ENCODE results near the gene PLIN4.

The PLIN4 gene

DNA sequence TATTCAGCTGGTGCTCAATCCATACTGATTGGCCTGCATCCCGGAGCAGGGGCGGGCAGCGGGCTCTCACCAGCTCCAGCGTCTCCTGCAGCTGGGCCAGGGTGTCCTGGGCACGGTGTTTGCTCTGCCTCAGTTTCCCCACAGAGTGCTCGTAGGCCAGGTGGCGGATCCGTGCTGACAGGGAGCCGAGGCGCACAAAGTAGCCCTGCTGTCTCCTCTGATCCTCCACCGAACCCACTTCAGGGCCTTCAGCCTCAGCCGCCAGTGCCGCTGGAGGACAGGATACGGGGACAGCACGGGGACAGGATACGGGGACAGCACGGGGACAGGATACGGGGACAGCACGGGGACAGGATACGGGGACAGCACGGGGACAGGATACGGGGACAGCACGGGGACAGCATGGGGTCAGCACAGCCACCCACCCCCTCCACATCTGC is 7.3 kb upstream of the PLIN4 start:
- DNase-seq (ENCODE audit: low spot score) = no peak

DNA sequence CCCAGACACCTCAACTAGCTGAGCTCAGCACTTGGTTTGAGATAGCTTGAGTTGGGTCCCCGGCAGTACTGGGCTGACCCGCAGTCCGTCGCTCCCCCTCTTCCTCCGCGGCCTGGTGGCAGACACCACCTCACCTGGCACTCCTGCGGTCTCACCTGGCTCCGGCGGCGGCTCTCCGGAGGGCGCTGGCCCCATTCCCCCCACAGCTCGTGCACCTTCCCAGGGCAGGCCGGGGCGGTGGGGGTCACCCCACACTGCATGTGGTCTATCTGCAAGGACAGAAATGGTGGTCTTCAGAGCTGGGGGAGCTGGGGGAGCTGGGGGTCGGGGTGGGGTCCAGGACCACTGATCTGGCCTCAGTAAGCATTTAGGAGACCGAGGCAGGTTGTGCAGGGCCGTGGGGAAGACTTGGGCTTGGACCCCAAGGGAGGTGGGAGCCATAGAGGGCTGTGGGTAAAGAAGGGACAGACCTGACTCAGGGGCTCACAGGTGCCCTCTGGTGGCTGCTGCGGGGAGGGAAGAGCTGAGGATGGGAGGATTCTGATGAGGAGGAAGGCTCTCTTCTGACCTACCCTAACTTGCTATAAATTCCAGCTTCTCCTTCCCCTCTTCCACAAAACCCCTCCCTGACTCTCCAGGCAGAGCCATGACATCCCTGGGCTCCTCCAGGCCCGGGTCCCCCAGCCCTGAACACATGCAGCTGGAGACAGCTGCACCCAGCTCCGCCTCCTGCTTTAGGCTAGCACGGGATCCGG is 6.7 kb upstream of the PLIN4 start:
- peak; percentile 78 for DNase-seq (ENCODE audit: low spot score)

DNA sequence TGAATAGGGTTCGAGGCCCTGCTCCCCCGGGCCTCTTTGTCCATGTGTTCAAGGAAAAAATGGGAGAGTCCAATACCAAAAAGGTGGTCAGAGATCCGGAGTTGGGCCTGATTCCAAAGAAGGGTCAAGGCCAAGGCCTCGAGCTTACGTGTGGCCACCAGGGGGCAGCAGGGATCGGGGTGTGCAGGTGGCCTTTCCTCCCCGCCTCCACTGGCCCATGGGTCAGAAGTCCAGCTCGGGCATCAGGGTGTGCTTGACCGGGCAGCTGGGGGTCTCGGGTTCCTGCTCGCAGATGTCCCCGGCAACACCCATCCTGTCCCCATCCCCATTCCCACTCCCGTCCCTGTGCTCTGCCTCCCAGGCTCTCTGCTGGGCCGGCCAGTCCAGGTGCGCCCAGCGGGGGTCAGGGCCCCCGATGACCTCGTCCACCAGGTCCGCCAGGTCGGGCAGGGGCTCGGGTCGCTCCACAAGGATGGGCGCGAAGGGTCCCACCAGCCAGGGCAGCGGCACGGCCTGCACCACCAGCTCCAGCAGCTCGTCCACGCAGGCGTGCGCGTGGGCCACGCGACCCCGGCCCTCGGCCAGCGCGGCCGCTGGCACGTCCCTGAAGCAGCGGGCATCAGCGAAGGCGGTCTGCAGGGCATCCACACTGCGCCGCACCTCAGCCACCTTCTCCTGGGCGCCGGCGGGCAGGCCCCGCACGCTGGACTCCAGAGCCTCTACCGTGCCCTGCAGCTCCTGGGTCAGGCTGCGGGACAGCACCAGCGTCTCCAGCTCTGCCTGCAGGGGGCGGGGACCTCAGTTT is 5.2 kb upstream of the PLIN4 start:
- peak; percentile 75 for DNase-seq (ENCODE audit: low spot score)

DNA sequence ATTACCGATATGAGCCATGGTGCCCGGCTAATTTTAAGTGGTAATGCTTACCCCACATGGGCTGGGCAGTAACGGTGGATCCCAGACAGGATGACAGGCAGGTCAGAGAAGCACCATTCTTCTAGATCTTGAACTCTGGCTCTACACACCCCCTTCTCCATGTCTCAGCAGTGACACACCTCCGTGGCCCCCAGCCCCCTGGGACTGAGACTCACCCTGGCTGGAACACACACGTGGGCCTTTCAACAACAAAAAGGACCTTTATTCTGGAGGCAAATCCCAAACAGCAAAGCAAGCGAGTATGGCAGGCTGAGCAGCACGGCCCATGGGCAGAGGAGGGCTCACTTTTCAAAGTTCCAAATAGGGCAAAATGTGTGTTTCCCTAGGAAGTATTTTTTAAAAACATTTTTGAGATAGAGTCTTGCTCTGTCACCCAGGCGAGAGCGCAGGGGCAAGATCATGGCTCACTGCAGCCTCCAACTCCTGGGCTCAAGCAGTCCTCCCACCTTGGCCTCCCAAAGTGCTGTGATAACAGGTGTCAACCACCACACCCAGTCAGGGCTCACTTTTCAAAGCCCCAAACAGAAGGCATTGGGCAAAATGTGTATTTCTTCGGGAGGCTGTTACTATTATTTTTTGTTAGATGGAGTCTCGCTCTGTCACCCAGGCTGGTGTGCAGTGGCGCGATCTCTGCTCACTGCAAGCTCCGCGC is 4.2 kb upstream of the PLIN4 start:
- DNase-seq (ENCODE audit: low spot score) = no peak

DNA sequence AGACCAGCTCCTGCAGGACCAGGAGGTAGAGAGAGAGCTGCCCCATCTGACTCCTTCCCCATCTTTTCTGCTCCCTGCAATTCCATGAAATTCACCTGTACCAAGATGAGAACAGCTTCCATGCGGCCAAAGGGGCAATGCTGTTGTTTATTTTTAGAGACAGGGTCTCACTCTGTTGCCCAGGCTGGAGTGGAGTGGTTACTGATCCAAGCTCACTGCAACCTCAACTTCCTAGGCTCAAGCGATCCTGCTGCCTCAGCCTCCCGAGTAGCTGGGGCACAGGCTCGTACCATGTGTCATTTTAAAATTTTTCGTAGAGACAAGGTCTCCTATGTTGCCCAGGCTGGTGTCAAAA is 3.6 kb upstream of the PLIN4 start:
- DNase-seq (ENCODE audit: low spot score) = no peak

DNA sequence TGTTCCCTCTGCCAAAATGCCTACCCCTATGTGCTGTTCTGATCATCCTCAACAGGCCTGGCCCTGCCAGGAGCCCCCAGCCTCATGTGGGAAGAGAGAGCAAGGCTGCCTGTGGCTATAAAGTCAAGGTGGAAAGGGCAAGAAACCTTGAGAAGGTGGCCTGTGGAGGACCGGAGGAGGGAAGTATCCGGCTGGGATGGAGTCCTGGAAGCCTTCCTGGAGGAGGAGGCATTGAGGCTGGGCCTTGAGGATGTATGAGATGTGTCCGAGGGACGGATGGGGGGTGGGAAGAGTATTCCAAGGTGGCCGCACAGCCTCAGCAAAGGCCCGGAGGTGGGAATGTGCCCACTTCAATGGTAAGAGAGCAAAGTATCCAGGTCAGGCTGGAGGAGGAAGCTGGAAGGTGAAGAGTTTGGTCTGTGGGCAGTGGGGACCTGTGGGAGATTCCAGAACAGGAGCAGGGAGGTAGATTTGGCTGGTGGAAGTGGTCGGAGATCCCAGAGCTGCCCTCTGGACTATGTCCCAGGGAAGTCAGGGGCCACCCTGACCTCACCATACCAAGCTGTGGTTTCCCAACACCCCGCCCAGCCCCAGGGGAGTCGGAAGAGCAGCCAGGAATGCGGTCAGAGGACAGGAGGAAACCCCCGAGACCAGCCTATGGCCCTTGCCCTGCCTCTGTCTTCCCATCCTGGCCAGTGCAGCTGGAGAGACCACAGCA is 3.0 kb upstream of the PLIN4 start:
- no peak for DNase-seq (ENCODE audit: low spot score)

DNA sequence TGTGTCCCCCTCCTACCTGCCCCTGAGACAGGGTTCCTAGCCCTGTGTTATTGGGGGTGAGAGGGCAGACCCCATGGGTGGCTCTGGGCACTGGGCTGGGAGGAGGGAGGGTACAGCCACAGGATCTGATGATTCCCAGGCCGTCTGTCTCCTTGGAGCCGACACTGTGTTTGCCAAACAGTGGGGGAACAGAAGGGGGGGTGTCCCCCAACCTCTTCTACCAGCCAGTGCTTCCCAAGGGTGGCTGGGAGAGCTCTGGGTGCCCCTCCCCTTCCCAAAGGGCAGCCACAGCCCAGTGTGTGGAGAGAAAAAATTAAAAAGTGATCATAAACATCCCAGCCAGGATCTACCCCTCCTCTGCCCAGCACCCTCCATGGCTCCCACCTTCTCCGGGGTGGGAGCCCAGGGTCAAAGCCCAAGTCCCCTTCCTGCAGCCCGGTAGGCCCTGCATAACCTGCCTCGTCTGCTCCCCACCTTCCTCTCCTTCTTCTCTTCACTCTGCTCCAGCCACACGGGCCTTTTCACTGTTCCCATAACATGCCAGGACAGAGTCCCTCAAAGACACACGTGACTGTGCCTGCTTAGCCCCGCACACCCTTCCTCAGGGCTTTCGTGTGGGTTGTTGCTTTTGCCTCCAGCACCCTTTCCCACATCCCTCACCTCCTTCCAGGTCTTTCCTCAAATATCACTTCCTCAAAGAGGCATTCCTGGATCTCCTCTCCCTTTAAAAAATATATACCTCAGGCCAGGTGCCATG is 1.4 kb upstream of the PLIN4 start:
- DNase-seq (ENCODE audit: low spot score) = no peak

DNA sequence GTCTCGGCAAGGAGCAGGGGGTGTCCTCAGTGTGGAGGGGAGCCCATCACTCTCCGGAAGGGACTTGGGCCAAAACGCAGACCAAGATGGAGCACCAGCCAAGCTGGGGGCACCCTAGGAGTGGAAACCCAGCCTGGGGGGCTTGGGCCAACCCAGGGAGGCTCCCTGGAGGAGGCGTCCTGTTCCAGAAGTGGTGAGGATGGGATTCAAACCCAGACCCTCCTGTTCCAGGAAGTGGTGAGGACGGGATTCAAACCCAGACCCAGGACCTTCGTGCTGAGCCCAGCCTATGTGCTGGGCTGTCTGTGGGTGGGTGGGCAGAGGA is 848 bp upstream of the PLIN4 start:
- DNase-seq (ENCODE audit: low spot score) = no peak

DNA sequence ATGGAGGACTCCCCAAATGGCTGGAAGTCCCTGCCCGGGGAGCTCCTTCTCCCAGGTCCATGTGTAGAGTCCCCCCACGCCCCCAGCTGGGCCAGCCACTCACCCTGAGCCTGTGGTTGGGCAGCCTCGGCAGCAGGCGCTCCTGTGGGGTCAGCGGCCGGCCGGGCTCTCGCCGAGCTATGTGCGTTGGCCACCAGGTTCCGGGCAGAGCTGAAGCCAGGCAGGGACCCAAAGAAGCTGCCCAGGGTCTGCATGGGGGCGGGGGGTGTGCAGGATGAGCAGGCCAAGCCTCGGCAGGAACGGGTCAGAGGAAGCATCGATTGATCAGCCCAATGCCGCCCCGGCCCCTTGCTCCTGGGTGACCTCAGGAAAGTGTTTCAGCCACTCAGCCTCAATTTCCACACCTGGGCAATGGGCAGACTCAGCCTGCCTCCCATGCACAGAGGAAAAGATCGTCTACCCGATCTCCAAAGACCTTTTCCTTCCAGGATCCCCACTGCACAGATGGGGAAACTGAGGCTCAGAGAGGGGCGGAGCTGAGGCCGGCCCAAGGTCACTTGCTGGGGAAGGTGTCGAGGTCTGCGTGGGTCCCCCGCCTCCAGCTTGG is 732 bp downstream of the PLIN4 start:
- DNase-seq (ENCODE audit: low spot score) = no peak

DNA sequence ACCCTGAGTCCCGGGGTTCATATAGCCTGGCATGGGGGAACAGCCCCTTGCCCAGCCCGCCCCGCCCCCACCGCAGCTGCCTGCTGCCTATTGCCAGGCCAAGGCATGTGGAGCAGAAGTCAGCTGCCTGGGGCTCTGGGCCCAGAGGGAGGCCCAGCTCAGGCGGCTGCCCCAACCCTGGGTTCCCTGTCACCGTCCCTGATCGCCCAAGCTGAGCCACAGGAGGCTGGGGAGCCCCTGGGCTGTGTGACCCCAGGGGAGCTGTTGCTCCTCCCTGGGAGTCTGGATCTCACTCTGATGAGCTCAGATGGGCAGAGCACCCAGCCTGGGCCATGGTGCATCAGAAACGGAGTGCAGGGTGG is 1.4 kb downstream of the PLIN4 start:
- no peak for DNase-seq (ENCODE audit: low spot score)

DNA sequence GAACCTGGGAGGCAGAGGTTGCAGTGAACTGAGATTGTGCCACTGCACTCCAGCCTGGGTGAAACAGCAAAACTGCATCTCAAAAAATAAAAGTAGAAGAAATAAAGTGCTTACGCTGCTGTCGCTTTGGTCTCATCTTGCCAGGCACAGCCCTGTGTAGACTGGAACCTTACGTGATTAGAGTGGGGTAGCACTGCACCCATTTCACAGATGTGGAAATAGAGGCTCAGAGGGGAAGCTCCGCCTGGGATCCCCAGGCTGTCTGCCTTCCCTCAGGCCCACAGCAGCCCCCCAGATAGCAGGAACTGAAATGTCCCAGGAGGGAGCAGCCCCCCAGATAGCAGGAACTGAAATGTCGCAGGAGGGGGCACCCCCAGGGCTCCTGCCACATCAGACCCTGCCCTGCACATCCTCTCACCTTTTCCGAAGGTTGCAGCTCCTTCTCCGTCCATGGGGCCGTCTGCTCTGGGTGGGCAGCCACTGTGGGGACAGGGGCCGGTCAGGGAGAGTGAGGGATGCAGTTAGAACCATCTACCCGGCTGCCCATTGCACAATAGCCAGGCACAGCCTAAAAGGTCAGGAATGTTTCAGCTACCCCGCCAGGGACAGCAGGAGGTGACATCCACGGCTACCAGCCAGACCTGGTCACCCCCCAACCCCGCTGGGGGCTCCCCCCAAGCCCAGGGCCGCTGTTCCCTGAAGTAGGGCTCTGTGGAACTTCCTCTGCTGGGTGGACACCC is 1.9 kb downstream of the PLIN4 start:
- DNase-seq (ENCODE audit: low spot score) = no peak

DNA sequence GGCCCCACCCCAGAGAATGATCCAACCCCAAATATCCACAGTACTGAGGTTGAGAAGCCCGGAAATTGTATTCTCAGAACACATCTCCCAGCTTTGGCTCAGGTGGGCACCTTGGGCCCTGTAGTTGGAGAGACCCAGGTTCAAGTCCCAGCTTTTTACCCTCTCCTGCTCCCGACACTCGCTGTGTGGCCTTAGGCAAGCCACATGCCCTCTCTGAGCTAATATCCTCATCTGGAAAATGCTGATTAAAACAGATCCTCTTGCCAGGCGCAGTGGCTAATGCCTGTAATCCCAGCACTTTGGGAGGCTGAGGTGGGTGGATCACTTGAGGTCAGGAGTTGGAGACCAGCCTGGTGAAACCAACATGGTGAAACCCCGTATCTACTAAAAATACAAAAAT is 2.6 kb downstream of the PLIN4 start:
- DNase-seq (ENCODE audit: low spot score) = no peak

DNA sequence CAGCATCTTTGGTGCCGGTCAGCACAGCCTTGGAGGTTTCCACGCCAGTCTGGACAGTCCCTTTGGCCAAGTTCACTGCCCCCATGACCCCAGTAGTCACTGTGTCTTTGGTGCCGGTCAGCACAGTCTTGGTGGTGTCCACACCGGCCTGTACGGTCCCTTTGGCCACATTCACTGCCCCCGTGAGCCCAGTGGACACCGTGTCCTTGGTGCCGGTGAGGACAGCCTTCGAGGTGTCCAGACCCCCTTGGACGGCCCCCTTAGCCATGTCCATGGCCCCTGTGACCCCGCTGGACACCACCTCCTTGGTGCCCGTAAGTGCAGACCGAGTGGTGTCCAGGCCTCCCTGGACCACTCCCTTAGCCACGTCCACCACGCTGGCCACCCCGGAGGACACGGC is 5.0 kb downstream of the PLIN4 start:
- DNase-seq (ENCODE audit: low spot score) = no peak

DNA sequence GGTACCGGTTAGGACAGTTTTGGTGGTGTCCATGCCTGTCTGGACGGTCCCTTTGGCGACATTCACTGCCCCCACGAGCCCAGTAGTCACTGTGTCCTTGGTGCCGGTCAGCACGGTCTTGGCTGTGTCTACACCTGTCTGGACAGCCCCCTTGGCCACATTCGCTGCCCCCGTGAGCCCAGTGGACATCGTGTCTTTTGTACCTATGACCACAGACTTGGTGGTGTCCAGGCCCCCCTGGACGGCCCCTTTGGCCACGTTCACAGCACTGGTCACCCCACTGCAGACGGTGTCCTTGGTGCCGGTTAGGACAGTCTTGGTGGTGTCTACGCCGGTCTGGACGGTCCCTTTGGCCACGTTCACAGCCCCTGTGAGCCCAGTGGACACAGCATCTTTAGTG is 6.2 kb downstream of the PLIN4 start:
- no peak for DNase-seq (ENCODE audit: low spot score)

DNA sequence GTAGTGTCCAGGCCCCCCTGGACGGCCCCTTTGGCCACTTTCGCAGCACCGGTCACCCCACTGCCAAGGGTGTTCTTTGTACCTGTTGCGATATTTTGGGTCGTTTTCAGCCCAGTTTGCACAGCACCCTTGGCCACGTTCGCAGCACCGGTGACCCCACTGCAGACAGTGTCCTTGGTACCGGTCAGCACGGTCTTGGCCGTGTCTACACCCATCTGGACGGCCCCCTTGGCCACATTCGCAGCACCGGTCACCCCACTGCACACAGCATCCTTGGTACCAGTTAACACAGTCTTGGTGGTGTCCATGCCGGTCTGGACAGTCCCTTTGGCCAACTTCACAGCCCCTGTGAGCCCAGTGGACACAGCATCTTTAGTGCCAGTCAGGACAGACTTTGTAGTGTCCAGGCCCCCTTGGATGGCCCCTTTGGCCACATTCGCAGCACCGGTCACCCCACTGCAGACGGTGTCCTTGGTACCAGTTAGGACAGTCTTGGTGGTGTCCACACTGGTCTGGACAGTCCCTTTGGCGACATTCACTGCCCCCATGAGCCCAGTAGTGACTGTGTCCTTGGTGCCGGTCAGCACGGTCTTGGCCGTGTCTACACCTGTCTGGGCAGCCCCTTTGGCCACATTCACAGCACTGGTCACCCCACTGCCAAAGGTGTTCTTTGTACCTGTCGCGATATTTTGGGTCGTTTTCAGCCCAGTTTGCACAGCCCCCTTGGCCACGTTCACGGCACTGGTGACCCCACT is 6.8 kb downstream of the PLIN4 start:
- no peak for DNase-seq (ENCODE audit: low spot score)

DNA sequence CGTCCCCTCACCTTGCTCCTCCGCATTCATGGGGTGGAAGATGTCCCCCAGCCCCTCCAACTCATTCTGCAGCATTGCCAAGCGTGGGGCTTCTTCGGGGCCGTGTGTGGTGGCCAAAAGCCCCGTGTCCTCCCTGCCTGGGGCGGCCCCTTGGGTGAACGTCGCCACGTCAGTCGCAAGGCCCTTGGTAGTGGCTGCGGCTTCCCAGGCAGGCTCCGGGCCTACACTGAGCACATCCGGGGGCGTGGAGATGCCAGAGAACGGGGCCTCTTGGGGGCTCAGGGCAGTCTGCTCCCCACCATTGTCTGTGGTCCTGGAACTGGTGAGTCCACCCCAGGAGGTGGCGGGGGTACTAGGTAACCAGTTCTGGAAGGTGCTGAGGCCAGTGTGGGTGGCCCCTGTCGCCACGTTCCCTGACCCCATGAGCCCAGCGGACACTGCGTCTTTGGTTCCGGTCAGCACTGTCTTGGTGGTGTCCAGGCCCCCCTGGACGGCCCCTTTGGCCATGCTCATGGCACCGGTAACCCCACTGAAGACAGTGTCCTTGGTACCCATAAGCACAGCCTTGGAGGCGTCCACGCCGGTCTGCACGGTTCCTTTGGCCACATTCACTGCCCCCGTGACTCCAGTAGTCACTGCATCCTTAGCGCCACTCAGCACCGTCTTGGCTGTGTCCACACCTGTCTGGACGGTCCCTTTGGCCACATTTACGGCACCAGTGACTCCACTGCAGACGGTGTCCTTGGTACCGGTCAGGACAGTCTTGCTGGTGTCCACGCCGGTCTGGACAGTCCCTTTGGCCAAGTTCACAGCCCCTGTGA is 7.6 kb downstream of the PLIN4 start:
- no peak for DNase-seq (ENCODE audit: low spot score)

DNA sequence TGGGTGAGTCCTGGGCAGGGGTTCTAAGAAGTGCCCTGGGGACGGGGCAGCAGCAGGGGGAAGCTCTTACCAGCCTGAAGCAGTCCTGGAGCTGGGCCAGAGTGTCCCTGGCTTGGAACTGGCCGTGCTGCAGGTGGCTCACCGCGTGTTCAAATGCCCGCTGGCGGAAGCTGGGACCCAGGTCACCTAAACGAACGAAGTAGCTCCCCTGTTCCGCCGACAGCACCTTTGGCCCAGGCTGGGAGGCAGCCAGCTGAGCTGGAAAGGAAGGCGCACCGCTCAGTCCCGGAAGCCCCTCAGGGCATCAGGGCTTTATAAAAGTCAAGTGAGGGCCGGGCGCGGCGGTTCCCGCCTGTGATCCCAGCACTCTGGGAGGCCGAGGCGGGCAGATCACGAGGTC is 9.6 kb downstream of the PLIN4 start:
- DNase-seq (ENCODE audit: low spot score) = no peak

DNA sequence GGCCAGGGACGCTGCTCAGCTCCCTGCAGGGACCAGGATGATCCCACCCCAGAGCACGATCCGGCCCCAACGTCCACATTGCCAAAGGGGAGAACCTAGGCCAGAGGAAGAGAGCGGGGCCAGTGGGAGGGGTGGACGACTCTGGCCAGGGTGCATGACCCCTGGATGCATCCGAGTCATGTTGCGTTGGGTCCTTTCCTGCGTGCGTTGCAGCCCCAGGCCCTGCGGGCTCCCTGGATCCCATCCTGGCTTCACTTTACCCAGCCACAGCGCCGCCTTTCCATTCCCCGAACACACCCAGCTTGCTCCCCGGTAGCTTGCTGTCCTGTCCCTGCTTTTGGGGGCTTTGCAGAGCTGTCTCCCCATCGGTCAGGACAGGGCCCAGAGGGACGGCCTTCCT is 10.5 kb downstream of the PLIN4 start:
- no peak for DNase-seq (ENCODE audit: low spot score)

DNA sequence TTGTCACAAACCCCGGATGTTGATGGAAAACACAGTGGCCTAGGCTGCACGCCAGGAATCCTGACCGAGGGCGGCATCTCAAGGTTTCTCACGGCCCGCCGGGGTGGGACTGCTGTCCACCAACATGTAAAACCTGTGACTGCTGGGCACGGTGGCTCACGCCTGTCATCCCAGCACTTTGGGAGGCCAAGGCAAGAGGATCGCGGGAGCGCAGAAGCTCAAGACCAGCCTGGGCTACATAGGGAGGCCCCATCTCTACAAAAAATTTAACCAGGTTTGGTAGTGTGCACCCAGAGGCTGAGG is 11.2 kb downstream of the PLIN4 start:
- DNase-seq (ENCODE audit: low spot score) = no peak
